ENCODE results near the gene RIBC2.
"Not testable (repeated sequence)": the region's sequence is repeated elsewhere in the genome, so short reads cannot be mapped to it uniquely, and the experiment has no call there.

RIBC2 gene

GRCh38 chr22:45455212-45455611, 41.7 kb downstream of the RIBC2 start:
- Mint-ChIP-seq H3K4me3 (no peak overlapping the region), H3K4me1 (no peaks in the 10 kb centered on the region), H3K27ac (ENCODE audit: low read depth) (no peak overlapping the region), H3K36me3 (ENCODE audit: insufficient read depth) (no peaks in the 10 kb centered on the region), H3K9me3 (no peaks in the 10 kb centered on the region), H3K27me3 (peaks cover 47% of the 10 kb centered on the region)
- DNase-seq (ENCODE audit: low spot score in 2 of 2) (no peak), ATAC-seq (replicated peaks; ENCODE audit: extremely low read depth, poor library complexity, severe bottlenecking) (no peak)

GRCh38 chr22:45455621-45456020, 42.1 kb downstream of the RIBC2 start:
- DNase-seq (ENCODE audit: low spot score in 2 of 2) (no peak), ATAC-seq (replicated peaks; ENCODE audit: extremely low read depth, poor library complexity, severe bottlenecking) (no peak)
- Mint-ChIP-seq H3K27me3 (peaks cover 45% of the 10 kb centered on the region), H3K4me3 (no peak overlapping the region), H3K9me3 (no peaks in the 10 kb centered on the region), H3K4me1 (no peaks in the 10 kb centered on the region), H3K27ac (ENCODE audit: low read depth) (no peak overlapping the region), H3K36me3 (ENCODE audit: insufficient read depth) (no peaks in the 10 kb centered on the region)

DNA sequence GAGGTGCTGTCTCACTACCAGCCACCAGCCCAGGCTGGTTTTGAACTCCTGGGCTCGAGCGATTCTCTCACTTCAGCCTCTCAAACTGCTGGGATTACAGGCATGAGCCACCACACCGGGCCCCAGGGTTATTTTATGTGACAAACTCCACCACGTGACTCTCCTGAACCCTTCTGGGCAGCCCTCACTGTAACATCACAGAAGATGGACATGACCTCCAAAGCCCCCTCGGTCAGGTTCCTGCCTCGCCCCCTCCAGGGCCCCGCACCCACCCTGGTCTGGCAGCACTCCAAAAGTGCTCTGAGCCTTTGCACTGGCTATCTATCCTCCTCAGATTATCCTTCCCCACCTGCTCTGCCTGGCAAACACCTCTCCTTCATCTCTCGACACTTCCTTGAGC, 43.3 kb downstream of the RIBC2 start:
- DNase-seq (ENCODE audit: low spot score in 2 of 2) (no peak), ATAC-seq (replicated peaks; ENCODE audit: extremely low read depth, poor library complexity, severe bottlenecking) (no peak)
- H3K27me3 Mint-ChIP-seq = peaks cover 33% of the 10 kb centered on the region
- no peaks in the 10 kb centered on the region for H3K4me1 Mint-ChIP-seq
- H3K27ac Mint-ChIP-seq (ENCODE audit: low read depth) = no peak overlapping the region
- H3K36me3 Mint-ChIP-seq (ENCODE audit: insufficient read depth) = no peaks in the 10 kb centered on the region
- no peaks in the 10 kb centered on the region for H3K9me3 Mint-ChIP-seq
- no peak overlapping the region for H3K4me3 Mint-ChIP-seq

DNA sequence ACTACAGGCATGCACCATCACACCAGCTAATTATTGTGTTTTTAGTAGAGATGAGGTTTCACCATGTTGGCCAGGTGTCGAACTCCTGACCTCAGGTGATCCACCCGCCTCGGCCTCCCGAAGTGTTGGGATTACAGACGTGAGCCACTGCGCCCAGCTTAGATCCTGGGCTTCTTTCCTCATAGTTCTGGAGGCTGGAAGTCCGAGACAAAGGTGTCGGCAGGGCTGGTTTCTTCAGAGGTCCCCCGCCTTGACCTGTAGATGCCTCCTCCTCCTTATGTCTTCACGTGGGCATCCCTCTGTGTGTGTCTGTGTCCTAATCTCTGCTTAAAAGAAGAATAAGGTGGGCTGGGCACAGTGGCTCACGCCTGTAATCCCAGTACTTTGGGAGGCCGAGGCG, 45.0 kb downstream of the RIBC2 start:
- H3K4me1 Mint-ChIP-seq = no peaks in the 10 kb centered on the region
- H3K27ac Mint-ChIP-seq (ENCODE audit: low read depth) = no peak overlapping the region
- DNase-seq (ENCODE audit: low spot score in 2 of 2) = no peak
- peaks cover 16% of the 10 kb centered on the region for H3K27me3 Mint-ChIP-seq
- H3K36me3 Mint-ChIP-seq (ENCODE audit: insufficient read depth) = no peaks in the 10 kb centered on the region
- no peak overlapping the region for H3K4me3 Mint-ChIP-seq
- no peak for ATAC-seq (replicated peaks; ENCODE audit: extremely low read depth, poor library complexity, severe bottlenecking)
- no peaks in the 10 kb centered on the region for H3K9me3 Mint-ChIP-seq

- H3K4me1 Mint-ChIP-seq = no peaks in the 10 kb centered on the region
- H3K27me3 Mint-ChIP-seq = peaks cover 11% of the 10 kb centered on the region
- no peak for DNase-seq (ENCODE audit: low spot score in 2 of 2)
- H3K27ac Mint-ChIP-seq (ENCODE audit: low read depth) = no peak overlapping the region
- no peaks in the 10 kb centered on the region for H3K36me3 Mint-ChIP-seq (ENCODE audit: insufficient read depth)
- no peak for ATAC-seq (replicated peaks; ENCODE audit: extremely low read depth, poor library complexity, severe bottlenecking)
- no peak overlapping the region for H3K4me3 Mint-ChIP-seq
- no peaks in the 10 kb centered on the region for H3K9me3 Mint-ChIP-seq
Observed at GRCh38 chr22:45459235-45459634, 45.7 kb downstream of the RIBC2 start.

DNA sequence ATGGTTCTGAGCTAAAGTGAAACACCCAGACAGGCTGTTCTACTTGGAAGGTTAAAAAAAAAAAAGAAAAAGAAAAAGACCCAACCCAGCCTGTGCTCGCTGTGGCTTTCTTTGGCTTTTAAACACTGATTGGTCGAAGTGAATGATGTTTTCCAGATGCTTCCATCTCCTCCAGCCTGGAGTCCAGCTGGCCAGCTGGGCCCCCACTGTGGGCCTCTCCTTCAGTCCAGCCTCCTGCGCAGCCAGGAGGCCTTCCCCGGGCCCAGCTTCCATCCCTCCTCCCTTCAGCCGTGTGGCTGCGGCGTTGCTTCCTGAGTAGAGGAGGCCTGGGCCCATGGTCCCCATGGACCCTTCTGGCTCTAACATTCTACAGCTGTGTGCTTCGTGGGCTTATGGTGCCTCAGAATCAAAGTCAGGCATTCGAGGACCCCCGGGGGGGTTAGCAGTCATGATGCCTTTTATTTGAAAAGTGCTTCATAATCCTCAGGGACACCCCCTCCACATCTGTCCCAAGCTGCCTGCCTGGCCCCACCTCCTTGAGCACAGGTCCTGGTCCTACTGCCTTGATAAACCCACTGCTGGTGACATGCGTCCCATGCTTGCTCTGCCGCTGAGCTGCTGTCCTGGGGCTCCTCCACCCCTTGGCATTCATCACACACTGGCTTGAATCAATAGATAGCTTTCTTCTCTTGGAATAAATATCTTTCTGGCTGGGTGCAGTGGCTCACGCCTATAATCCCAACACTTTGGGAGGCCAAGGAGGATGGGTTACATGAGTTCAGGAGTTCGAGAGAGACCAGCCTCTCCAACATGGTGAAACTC, 47.0 kb downstream of the RIBC2 start:
- Mint-ChIP-seq H3K27ac (ENCODE audit: low read depth) (no peak overlapping the region), H3K27me3 (peaks cover 11% of the 10 kb centered on the region), H3K36me3 (ENCODE audit: insufficient read depth) (no peaks in the 10 kb centered on the region), H3K4me3 (no peak overlapping the region), H3K4me1 (no peaks in the 10 kb centered on the region), H3K9me3 (no peaks in the 10 kb centered on the region)
- DNase-seq (ENCODE audit: low spot score in 2 of 2) = no peak
- ATAC-seq (replicated peaks; ENCODE audit: extremely low read depth, poor library complexity, severe bottlenecking) = no peak

DNA sequence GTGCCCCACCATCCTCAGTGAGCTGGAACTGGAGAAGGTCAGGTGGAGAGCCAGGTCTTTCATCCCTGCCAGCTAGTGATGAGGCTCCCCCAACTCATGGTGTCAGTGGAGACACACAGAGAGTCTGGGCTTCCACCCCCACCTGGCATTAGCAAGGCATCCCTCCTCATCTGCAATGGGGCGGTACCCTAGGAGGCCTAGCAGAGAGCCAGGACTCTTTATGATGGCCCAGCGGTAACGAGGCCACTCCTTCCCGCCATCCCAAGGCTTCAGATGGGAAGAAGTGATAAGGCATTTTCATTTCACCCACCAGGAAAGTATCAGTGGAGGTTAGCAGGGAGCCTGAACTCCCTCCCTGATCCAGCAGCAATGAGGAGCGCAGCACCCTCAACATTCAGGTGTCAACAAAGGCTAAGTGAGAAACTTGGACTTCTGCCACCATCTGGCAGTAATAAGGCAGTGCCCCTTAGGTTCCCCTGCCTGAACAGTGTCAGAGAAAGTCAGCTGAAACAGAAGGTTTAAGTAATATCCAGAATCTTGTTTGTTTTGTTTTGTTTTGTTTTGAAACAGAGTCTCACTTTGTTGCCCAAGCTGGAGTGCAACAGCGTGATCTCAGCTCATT, 48.7 kb downstream of the RIBC2 start:
- Mint-ChIP-seq H3K36me3 (ENCODE audit: insufficient read depth) (no peaks in the 10 kb centered on the region), H3K9me3 (no peaks in the 10 kb centered on the region), H3K27me3 (peaks cover 5% of the 10 kb centered on the region), H3K27ac (ENCODE audit: low read depth) (no peak overlapping the region), H3K4me1 (no peaks in the 10 kb centered on the region), H3K4me3 (no peak overlapping the region)
- no peak for ATAC-seq (replicated peaks; ENCODE audit: extremely low read depth, poor library complexity, severe bottlenecking)
- no peak for DNase-seq (ENCODE audit: low spot score in 2 of 2)

- H3K9me3 Mint-ChIP-seq = not testable (repeated sequence)
Observed at GRCh38 chr22:45463691-45464090, 50.2 kb downstream of the RIBC2 start.

GRCh38 chr22:45465633-45466032, 52.1 kb downstream of the RIBC2 start:
- ATAC-seq (replicated peaks; ENCODE audit: extremely low read depth, poor library complexity, severe bottlenecking) (no peak), DNase-seq (ENCODE audit: low spot score in 2 of 2) (no peak)
- Mint-ChIP-seq H3K4me1 (no peaks in the 10 kb centered on the region), H3K27me3 (no peaks in the 10 kb centered on the region), H3K9me3 (no peaks in the 10 kb centered on the region), H3K27ac (ENCODE audit: low read depth) (no peak overlapping the region), H3K36me3 (ENCODE audit: insufficient read depth) (no peaks in the 10 kb centered on the region), H3K4me3 (no peak overlapping the region)

More at GRCh38 chr22:45463691-45464090, 50.2 kb downstream of the RIBC2 start:
- H3K27ac Mint-ChIP-seq (ENCODE audit: low read depth); H3K27me3 Mint-ChIP-seq; H3K4me3 Mint-ChIP-seq; H3K4me1 Mint-ChIP-seq; ATAC-seq (replicated peaks; ENCODE audit: extremely low read depth, poor library complexity, severe bottlenecking); DNase-seq (ENCODE audit: low spot score in 2 of 2); H3K36me3 Mint-ChIP-seq (ENCODE audit: insufficient read depth): not testable (repeated sequence)

DNA sequence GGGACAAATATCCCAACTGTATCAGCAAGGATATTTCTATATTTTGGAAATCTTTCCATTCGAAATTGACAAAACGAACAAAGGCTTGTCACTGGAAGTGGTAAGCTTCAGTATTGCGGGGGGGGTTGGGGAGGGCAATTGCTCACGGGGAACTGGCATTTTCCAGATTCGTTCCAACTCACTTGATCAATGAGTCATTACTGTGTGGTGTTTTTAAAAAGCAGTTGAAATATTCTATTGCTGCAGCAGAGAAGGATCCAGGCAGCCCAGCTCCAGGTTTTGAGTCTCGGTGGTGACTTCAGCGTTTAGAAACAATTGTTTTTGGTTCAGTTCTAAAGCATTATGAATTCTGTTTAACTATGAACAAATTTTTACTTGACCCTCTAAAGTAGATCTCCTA, 55.4 kb downstream of the RIBC2 start:
- ATAC-seq (replicated peaks; ENCODE audit: extremely low read depth, poor library complexity, severe bottlenecking) (no peak), DNase-seq (ENCODE audit: low spot score in 2 of 2) (no peak)
- H3K4me3 Mint-ChIP-seq = no peak overlapping the region
- no peaks in the 10 kb centered on the region for H3K4me1 Mint-ChIP-seq
- no peak overlapping the region for H3K27ac Mint-ChIP-seq (ENCODE audit: low read depth)
- H3K36me3 Mint-ChIP-seq (ENCODE audit: insufficient read depth) = no peaks in the 10 kb centered on the region
- no peaks in the 10 kb centered on the region for H3K9me3 Mint-ChIP-seq
- peaks cover 8% of the 10 kb centered on the region for H3K27me3 Mint-ChIP-seq

- Mint-ChIP-seq H3K9me3 (no peaks in the 10 kb centered on the region), H3K27ac (ENCODE audit: low read depth) (no peak overlapping the region), H3K36me3 (ENCODE audit: insufficient read depth) (no peaks in the 10 kb centered on the region), H3K27me3 (peaks cover 10% of the 10 kb centered on the region), H3K4me3 (no peak overlapping the region), H3K4me1 (no peaks in the 10 kb centered on the region)
- no peak for ATAC-seq (replicated peaks; ENCODE audit: extremely low read depth, poor library complexity, severe bottlenecking)
- DNase-seq (ENCODE audit: low spot score in 2 of 2) = no peak
Observed at GRCh38 chr22:45469281-45470073, 56.0 kb downstream of the RIBC2 start.

DNA sequence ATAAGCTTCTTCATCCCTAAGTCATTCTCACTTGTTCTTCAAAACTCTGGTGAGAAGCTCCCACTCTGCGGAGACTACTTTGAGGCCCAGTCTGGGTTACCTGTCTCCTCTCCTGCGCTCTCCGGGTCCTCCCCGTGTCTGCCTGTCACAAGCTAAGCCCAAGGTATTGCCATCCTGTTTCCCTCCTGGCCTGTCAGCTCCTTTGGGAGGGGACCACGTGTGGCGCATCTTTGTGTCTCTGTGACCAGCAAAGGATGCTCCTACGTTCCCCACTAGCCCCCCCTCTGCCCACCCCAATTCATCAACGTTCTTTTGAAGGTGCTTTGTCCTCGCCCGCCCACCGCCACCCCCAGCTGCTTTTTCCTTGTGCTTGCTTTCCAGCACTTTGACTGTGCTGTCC, 57.4 kb downstream of the RIBC2 start:
- peaks cover 22% of the 10 kb centered on the region for H3K27me3 Mint-ChIP-seq
- no peaks in the 10 kb centered on the region for H3K9me3 Mint-ChIP-seq
- no peak overlapping the region for H3K4me3 Mint-ChIP-seq
- DNase-seq (ENCODE audit: low spot score in 2 of 2) = no peak
- ATAC-seq (replicated peaks; ENCODE audit: extremely low read depth, poor library complexity, severe bottlenecking) = no peak
- no peaks in the 10 kb centered on the region for H3K4me1 Mint-ChIP-seq
- H3K36me3 Mint-ChIP-seq (ENCODE audit: insufficient read depth) = no peaks in the 10 kb centered on the region
- no peak overlapping the region for H3K27ac Mint-ChIP-seq (ENCODE audit: low read depth)

DNA sequence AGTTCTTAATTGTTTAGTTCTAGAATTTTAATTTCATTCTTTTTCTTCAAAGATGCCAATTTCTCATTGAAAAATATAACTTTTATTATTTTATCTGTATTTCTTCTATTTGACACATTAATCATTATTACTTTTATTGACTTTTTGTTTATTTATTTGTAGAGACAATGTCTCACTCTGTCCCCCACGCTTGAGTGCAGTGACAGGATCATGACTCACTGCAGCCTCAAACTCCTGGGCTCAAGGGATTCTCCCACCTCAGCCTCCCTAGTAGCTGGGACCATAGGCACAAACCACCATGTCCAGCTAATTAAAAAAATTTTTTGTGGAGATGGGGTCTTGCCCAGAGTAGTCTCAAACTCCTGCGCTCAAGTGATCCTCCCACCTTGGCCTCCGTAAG, 58.9 kb downstream of the RIBC2 start:
- DNase-seq (ENCODE audit: low spot score in 2 of 2) (no peak), ATAC-seq (replicated peaks; ENCODE audit: extremely low read depth, poor library complexity, severe bottlenecking) (no peak)
- H3K4me1 Mint-ChIP-seq = no peaks in the 10 kb centered on the region
- no peak overlapping the region for H3K27ac Mint-ChIP-seq (ENCODE audit: low read depth)
- no peak overlapping the region for H3K4me3 Mint-ChIP-seq
- peaks cover 36% of the 10 kb centered on the region for H3K27me3 Mint-ChIP-seq
- H3K36me3 Mint-ChIP-seq (ENCODE audit: insufficient read depth) = no peaks in the 10 kb centered on the region
- no peaks in the 10 kb centered on the region for H3K9me3 Mint-ChIP-seq
